ENCODE measurements around the gene CACNA1I.

GRCh38 chr22:39718921-39719475 lies 148.4 kb downstream of the CACNA1I start:
- TF ChIP-seq SMAD3 (CRISPR knock-in tag; IDR thresholded peaks at IDR 0.05; ENCODE audit: borderline replicate concordance) (no peak), CTCF (IDR thresholded peaks at IDR 0.05) (no peak)
